K562 (cell line): ENCODE data around the gene EIF4E. TPM values are rescaled to one million over a fixed set of nuclear protein-coding genes. Genes with fewer than 3 reads are reported as not detected.

Experiments used
- BACH1 ChIP-seq: fragments of 200-800 bp; sonication (Bioruptor generic); IDR thresholded peaks from 2 replicates; pipeline ENCODE4 v1.6.1; 2016; ENCODE audit warnings: missing genetic modification characterization, missing compliant biosample characterization
- C11orf30 ChIP-seq: fragments of 450-650 bp; IDR thresholded peaks from 2 replicates; pipeline ENCODE4 v1.6.1; 2016; ENCODE audit warnings: low read depth, mild to moderate bottlenecking
- CCAR2 ChIP-seq: fragments of 200-400 bp; formaldehyde crosslinking; IDR thresholded peaks from 2 replicates; pipeline ENCODE4 v1.6.1; 2017; ENCODE audit warnings: mild to moderate bottlenecking, low read depth, low read length
- EP300 ChIP-seq: IDR thresholded peaks from 2 replicates; pipeline ENCODE4 v1.6.1; 2012; ENCODE audit warnings: low read length, improper control_type of control experiment
- ETS2 ChIP-seq: IDR thresholded peaks from 2 replicates; pipeline ENCODE4 v1.6.1; 2016; ENCODE audit warnings: borderline replicate concordance, missing genetic modification characterization, mild to moderate bottlenecking, moderate library complexity, missing compliant biosample characterization; ENCODE audit not compliant: poor library complexity, severe bottlenecking
- IRF2 ChIP-seq: sonication (generic); formaldehyde crosslinking; IDR thresholded peaks from 2 replicates; pipeline ENCODE4 v1.8.1; 2022; ENCODE audit warnings: mild to moderate bottlenecking, missing genetic modification reagents
- MCM5 ChIP-seq: fragments of 450-650 bp; IDR thresholded peaks from 2 replicates; pipeline ENCODE4 v1.6.1; 2016; ENCODE audit warnings: low read depth
- MTA2 ChIP-seq: fragments of 450-650 bp; IDR thresholded peaks from 2 replicates; pipeline ENCODE4 v1.6.1; 2016; ENCODE audit warnings: low read depth
- NR2C1 ChIP-seq, 2 experiments: fragments of 450-650 bp; IDR thresholded peaks; 2 replicates each; pipeline ENCODE4 v1.6.1; 2017; ENCODE audit warnings: mild to moderate bottlenecking in 2 of 2, antibody characterized with exemption in 1 of 2, inconsistent platforms in 1 of 2, missing compliant biosample characterization in 1 of 2, missing genetic modification characterization in 1 of 2
- NR2C2 ChIP-seq, 2 experiments: fragments of 200-800 bp in 1 of 2; sonication (Bioruptor generic) in 1 of 2; sonication (generic) in 1 of 2; formaldehyde crosslinking in 1 of 2; IDR thresholded peaks; 2 replicates each; pipeline versions ENCODE4 v1.6.1 to v1.8.0; 2016 to 2022; ENCODE audit warnings: mild to moderate bottlenecking in 1 of 2, missing compliant biosample characterization in 1 of 2, missing genetic modification characterization in 1 of 2, missing genetic modification reagents in 1 of 2
- PHTF2 ChIP-seq: fragments of 250-450 bp; sonication (Bioruptor Pico); IDR thresholded peaks from 2 replicates; pipeline ENCODE4 v1.5.0; 2021; ENCODE audit warnings: mild to moderate bottlenecking
- RBM14 ChIP-seq: fragments of 200-400 bp; formaldehyde crosslinking; IDR thresholded peaks from 2 replicates; pipeline ENCODE4 v1.6.1; 2018; ENCODE audit warnings: low read depth, mild to moderate bottlenecking, low read length, moderate library complexity, borderline replicate concordance; ENCODE audit not compliant: insufficient read depth
- SIN3A ChIP-seq, 2 experiments: fragments of 150-350 bp in 1 of 2; IDR thresholded peaks; 2 replicates each; pipeline ENCODE4 v1.6.1; 2011 to 2016; ENCODE audit warnings: borderline replicate concordance in 2 of 2, low read depth in 2 of 2, low read length in 2 of 2, mild to moderate bottlenecking in 2 of 2, moderate library complexity in 2 of 2; ENCODE audit not compliant: control insufficient read depth in 1 of 2
- TBL1XR1 ChIP-seq, 2 experiments: IDR thresholded peaks; 2 replicates each; pipeline ENCODE4 v1.6.1; 2012; ENCODE audit warnings: improper control_type of control experiment in 2 of 2, low read length in 2 of 2, mild to moderate bottlenecking in 1 of 2
- YBX1 ChIP-seq: fragments of 450-650 bp; IDR thresholded peaks from 2 replicates; pipeline ENCODE4 v1.7.1; 2016; ENCODE audit warnings: mild to moderate bottlenecking
- ZNF551 ChIP-seq: fragments of 250-450 bp; sonication (Bioruptor Pico); IDR thresholded peaks from 2 replicates; pipeline ENCODE4 v1.5.0; 2021; ENCODE audit warnings: mild to moderate bottlenecking, moderate library complexity
- ZNF79 ChIP-seq: fragments of 250-450 bp; sonication (Bioruptor Pico); IDR thresholded peaks from 2 replicates; pipeline ENCODE4 v1.4.0; 2020; ENCODE audit warnings: low read depth, mild to moderate bottlenecking, moderate library complexity
- polyA plus RNA-seq, 8 experiments: library from polyadenylated mRNA; depleted of rRNA in 4 of 8; stranded (reverse) in 5 of 8; unstranded in 3 of 8; fragments of >200 nt; fragmentation: Nextera tagmentation in 2 of 8; fragmentation: Illumina TruSeq in 1 of 8; extraction: Ambion mirVana in 2 of 8; extraction: Trizol in 1 of 8; gene quantifications; 2 replicates each; pipeline versions ENCODE4 v1.2.1 to v1.2.3, GENCODE V29; 2011 to 2014; ENCODE audit warnings: inconsistent platforms in 1 of 8, missing spikeins in 1 of 8
- total RNA-seq, 7 experiments: library from RNA; depleted of rRNA in 6 of 7; stranded (reverse); fragments of >200 nt in 6 of 7; fragmentation: Illumina TruSeq in 2 of 7; extraction: Trizol in 2 of 7; gene quantifications; 2 replicates each; pipeline versions ENCODE4 v1.2.1 to v1.2.3, GENCODE V29; 2011 to 2021; ENCODE audit warnings: low replicate concordance in 1 of 7
- TF ChIP-seq, protein P1 (sequence below): fragments of 200-800 bp; sonication (Bioruptor generic); IDR thresholded peaks from 2 replicates; pipeline ENCODE4 v1.6.1; 2016; ENCODE audit warnings: missing genetic modification characterization, missing compliant biosample characterization
- TF ChIP-seq, protein P2 (sequence below): IDR thresholded peaks from 2 replicates; pipeline ENCODE4 v1.6.1; 2011; ENCODE audit warnings: borderline replicate concordance, low read depth, mild to moderate bottlenecking, moderate library complexity, low read length; ENCODE audit not compliant: insufficient read depth, poor library complexity, severe bottlenecking

The EIF4E gene
- total and polyA plus RNA-seq, 9 of the 15 experiments (the other 6 are each of a cell fraction or from before 2014, with no cell fraction given) = 164 to 489 (median 179) TPM

DNA sequence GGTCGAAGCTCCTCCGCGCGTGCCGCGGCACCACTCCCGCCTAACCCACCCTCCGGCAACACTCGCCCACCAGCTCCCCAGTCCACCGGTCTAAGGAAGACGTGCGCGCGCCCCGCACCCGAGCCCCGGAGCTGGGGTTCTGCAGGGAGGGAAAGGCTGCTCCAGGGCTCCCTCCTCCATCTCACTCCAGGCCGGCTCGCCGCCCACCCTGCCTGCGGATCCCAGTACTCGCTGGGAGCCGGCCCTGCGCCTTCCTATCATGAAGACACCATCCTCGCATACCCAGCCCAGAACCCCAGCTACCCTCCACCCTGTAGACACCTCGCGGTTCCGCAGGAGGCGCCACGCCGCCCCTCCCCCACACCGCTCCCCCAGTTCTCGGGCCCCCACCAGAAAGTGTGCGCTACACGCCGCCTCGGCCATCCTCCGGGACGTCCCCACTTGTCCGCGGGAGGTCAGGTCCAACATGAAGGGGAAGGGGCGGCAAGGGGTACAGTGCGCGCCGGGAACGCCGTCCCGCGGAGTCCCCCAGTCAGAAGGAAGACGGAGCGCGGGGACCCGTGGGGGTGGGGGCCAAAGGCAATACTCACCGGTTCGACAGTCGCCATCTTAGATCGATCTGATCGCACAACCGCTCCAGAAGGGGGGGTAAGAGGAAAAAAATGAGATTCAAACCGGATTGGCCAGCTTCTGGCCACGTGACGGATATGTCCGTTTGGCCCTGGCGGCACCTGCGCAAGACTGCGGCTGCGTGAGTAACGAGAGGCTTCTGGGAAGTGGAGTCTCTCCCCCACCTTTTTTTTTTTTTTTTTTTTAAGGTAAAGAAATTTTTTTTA is at the start of gene EIF4E (continued):
- TF ChIP-seq, protein P1, sequence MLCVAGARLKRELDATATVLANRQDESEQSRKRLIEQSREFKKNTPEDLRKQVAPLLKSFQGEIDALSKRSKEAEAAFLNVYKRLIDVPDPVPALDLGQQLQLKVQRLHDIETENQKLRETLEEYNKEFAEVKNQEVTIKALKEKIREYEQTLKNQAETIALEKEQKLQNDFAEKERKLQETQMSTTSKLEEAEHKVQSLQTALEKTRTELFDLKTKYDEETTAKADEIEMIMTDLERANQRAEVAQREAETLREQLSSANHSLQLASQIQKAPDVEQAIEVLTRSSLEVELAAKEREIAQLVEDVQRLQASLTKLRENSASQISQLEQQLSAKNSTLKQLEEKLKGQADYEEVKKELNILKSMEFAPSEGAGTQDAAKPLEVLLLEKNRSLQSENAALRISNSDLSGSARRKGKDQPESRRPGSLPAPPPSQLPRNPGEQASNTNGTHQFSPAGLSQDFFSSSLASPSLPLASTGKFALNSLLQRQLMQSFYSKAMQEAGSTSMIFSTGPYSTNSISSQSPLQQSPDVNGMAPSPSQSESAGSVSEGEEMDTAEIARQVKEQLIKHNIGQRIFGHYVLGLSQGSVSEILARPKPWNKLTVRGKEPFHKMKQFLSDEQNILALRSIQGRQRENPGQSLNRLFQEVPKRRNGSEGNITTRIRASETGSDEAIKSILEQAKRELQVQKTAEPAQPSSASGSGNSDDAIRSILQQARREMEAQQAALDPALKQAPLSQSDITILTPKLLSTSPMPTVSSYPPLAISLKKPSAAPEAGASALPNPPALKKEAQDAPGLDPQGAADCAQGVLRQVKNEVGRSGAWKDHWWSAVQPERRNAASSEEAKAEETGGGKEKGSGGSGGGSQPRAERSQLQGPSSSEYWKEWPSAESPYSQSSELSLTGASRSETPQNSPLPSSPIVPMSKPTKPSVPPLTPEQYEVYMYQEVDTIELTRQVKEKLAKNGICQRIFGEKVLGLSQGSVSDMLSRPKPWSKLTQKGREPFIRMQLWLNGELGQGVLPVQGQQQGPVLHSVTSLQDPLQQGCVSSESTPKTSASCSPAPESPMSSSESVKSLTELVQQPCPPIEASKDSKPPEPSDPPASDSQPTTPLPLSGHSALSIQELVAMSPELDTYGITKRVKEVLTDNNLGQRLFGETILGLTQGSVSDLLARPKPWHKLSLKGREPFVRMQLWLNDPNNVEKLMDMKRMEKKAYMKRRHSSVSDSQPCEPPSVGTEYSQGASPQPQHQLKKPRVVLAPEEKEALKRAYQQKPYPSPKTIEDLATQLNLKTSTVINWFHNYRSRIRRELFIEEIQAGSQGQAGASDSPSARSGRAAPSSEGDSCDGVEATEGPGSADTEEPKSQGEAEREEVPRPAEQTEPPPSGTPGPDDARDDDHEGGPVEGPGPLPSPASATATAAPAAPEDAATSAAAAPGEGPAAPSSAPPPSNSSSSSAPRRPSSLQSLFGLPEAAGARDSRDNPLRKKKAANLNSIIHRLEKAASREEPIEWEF (CRISPR knock-in tag) = peak; percentile 67; the same call in 1 of the 2 replicates
- TF ChIP-seq TBL1XR1 (IDR thresholded peaks at IDR 0.05; ENCODE audit: low read length in 2 of 2) = 0 out of 4 replicates have a peak, but pooled peaks have one; percentile 8 to 21
- no peak for TF ChIP-seq MTA2
- 0 out of 2 replicates have a peak, but pooled peaks have one; percentile 21 for TF ChIP-seq EP300
- no peak for TF ChIP-seq YBX1
- peak; percentile 68 for TF ChIP-seq NR2C1 (IDR thresholded peaks at IDR 0.05)
- peak; percentile 71 for TF ChIP-seq NR2C1 (tag; IDR thresholded peaks at IDR 0.05)
- no peak for TF ChIP-seq ETS2 (tag)
- TF ChIP-seq MCM5 = no peak
- TF ChIP-seq IRF2 (CRISPR knock-in tag) = no peak
- TF ChIP-seq RBM14 = 0 out of 2 replicates have a peak, but pooled peaks have one; percentile 86
- TF ChIP-seq ZNF79 (CRISPR knock-in tag) = no peak
- no peak for TF ChIP-seq ZNF551 (CRISPR knock-in tag)
- no peak for TF ChIP-seq PHTF2 (CRISPR knock-in tag)
- TF ChIP-seq CCAR2 = no peak
- no peak; a peak in 1 of 4 replicates for TF ChIP-seq SIN3A (IDR thresholded peaks at IDR 0.05; ENCODE audit: borderline replicate concordance in 2 of 2, control insufficient read depth in 1 of 2, low read depth in 2 of 2, low read length in 2 of 2)
- TF ChIP-seq, protein P2, sequence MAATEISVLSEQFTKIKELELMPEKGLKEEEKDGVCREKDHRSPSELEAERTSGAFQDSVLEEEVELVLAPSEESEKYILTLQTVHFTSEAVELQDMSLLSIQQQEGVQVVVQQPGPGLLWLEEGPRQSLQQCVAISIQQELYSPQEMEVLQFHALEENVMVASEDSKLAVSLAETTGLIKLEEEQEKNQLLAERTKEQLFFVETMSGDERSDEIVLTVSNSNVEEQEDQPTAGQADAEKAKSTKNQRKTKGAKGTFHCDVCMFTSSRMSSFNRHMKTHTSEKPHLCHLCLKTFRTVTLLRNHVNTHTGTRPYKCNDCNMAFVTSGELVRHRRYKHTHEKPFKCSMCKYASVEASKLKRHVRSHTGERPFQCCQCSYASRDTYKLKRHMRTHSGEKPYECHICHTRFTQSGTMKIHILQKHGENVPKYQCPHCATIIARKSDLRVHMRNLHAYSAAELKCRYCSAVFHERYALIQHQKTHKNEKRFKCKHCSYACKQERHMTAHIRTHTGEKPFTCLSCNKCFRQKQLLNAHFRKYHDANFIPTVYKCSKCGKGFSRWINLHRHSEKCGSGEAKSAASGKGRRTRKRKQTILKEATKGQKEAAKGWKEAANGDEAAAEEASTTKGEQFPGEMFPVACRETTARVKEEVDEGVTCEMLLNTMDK = peak; percentile 95
- peak; percentile 51 for TF ChIP-seq C11orf30
- TF ChIP-seq BACH1 (tag) = no peak
- TF ChIP-seq NR2C2 (CRISPR knock-in tag; IDR thresholded peaks at IDR 0.05) = 0 out of 2 replicates have a peak, but pooled peaks have one; percentile 12
- TF ChIP-seq NR2C2 (tag; IDR thresholded peaks at IDR 0.05) = peak; percentile 86
